IPS DF 6.9 (cell line): ENCODE results near the gene EPAS1.

Experiments used
- DNase-seq: peaks from one replicate; pipeline ENCODE4 v3.0.0-alpha.2; 2013; ENCODE audit warnings: low read depth, low spot score
- H3K27ac ChIP-seq: one replicate; pipeline ENCODE4 v1.5.1; 2013; ENCODE audit warnings: low read length, control low read depth
- H3K27me3 ChIP-seq: 2 replicates; pipeline ENCODE4 v1.6.1; 2013; ENCODE audit warnings: mild to moderate bottlenecking, low read length; ENCODE audit not compliant: control insufficient read depth, insufficient read depth
- H3K36me3 ChIP-seq: 2 replicates; pipeline ENCODE4 v1.6.1; 2013; ENCODE audit warnings: low read length; ENCODE audit not compliant: control insufficient read depth, insufficient read depth
- H3K4me1 ChIP-seq: 2 replicates; pipeline ENCODE4 v1.6.1; 2013; ENCODE audit warnings: low read length; ENCODE audit not compliant: control insufficient read depth, insufficient read depth
- H3K4me3 ChIP-seq: 2 replicates; pipeline ENCODE4 v1.5.1; 2013; ENCODE audit warnings: mild to moderate bottlenecking, low read length
- H3K9me3 ChIP-seq: 2 replicates; pipeline ENCODE4 v1.6.1; 2013; ENCODE audit warnings: low read length, inconsistent platforms; ENCODE audit not compliant: control insufficient read depth, insufficient read depth
- WGBS: extraction: QIAGEN DNeasy Blood & Tissue Kit; methylation state at CpG from one replicate; pipeline ENCODE4 v1.1.7; 2013; ENCODE audit warnings: mixed read lengths, missing lambda C conversion rate; ENCODE audit not compliant: insufficient read length, insufficient coverage; 5-methylcytosine and 5-hydroxymethylcytosine counted together

The EPAS1 gene

DNA sequence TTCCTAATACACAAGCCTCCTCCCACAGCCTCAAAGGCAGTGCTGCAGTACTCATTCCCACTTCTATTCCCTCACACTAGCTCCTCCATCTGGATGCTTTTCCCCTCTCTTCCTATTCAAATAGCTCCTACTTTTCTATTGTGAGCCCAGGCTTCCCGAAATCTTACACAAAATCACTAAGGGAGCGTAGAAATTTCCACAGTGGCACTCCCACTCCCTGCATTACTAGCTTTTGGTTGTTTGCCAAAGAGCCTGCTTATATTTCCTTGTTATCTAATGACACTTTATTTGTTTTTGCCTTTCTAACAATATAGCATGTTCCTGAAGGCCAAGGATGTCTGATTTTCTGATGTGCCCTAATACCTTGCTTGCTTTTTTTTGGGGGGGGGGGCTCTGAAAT is 10.9 kb downstream of the EPAS1 start:
- H3K27me3 ChIP-seq = no peaks in the 10 kb centered on the region
- no peaks in the 10 kb centered on the region for H3K9me3 ChIP-seq
- H3K27ac ChIP-seq = no peak overlapping the region
- H3K4me1 ChIP-seq = no peaks in the 10 kb centered on the region
- DNase-seq = no peak
- no CpG with 5 or more reads among the region's 2 CpGs for WGBS
- no peak overlapping the region for H3K4me3 ChIP-seq
- H3K36me3 ChIP-seq = no peaks in the 10 kb centered on the region

DNA sequence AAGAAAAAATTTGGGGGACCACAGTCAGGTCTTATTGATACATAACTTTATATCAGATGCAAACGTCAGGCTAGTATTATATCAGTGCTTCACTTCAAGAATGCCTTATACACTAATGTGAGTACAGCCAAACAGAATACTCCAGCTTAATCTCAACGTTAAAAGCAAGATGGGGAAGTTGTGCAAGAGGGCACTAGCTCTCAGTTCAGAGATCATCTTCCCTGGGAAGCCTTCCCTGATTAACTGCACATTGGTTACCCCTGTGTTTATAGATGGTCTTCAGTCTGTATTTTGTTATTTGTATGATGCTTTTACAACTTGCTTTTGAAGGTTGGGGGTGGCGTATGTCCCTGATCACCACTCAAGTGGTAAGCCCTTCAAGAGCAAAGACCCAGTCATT is 11.4 kb downstream of the EPAS1 start:
- Histone ChIP-seq H3K4me1 (no peaks in the 10 kb centered on the region), H3K27ac (no peak overlapping the region), H3K4me3 (no peak overlapping the region), H3K36me3 (no peaks in the 10 kb centered on the region), H3K27me3 (no peaks in the 10 kb centered on the region), H3K9me3 (no peaks in the 10 kb centered on the region)
- no peak for DNase-seq
- WGBS = no CpG with 5 or more reads among the region's 3 CpGs

DNA sequence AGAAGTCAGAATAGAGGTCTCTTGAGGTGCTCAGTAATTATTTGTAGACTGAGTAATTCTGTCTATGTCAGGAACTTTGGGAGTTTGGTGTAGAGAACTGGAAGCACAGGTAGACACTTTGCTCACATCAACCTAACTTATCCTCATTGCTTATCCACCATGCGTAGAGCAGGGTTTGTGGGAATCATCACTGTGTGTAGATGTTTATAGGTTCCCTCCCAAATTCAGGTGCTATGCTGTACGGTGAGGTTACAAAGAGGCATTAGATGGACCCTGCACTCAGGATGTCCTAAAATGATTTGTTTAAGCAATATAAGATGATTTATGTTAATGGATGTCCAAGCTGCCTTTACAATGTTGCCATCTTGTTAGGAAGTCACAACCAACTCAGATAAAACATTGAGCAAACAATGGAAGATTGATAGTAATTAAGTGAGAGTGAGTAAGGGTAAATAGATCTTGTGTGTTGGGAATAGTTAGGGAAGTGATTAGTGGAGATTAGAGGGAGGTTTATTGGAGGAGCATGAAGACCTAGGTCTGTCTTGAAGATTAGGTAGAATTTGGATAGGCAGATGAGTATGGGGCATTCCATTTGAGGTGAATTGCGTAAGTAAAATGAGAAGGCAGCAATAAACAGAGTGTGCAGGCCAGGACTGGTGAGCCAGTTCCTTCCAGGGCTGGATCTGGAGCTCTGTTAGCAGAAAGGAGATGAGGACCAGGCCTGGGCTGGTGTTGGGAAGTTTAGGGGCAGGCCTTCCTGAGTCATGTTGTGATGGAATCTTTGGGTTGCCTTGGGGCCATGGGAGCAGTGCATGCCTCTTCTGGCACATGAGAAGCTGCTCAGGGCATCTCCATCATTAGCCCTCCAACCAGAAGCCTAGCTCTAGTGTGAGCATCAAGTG is 12.1 kb downstream of the EPAS1 start:
- WGBS = no CpG with 5 or more reads among the region's 3 CpGs
- Histone ChIP-seq H3K9me3 (no peaks in the 10 kb centered on the region), H3K4me1 (no peaks in the 10 kb centered on the region), H3K36me3 (no peaks in the 10 kb centered on the region), H3K4me3 (no peak overlapping the region), H3K27me3 (no peaks in the 10 kb centered on the region), H3K27ac (no peak overlapping the region)
- no peak for DNase-seq

DNA sequence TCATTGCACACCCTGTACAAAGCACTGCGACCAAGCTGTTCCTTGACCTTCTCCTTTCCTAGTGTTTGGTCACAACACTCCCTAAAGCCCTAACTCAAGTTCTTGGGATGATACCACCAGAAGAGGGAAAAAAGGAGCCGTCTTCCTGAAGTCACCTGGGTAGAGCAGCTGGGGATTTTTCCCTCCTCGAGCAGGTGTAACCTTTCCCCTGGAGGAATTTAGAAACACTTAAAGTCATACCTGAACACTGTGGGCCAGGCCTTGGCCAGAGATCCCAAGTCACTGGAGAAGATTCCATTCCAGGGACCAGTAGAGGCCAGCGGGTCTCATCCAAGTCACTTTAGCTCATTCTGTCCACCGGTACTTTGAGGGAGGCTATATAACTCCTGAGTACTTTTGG is 13.2 kb downstream of the EPAS1 start:
- no peak overlapping the region for H3K27ac ChIP-seq
- no CpG with 5 or more reads among the region's 5 CpGs for WGBS

DNA sequence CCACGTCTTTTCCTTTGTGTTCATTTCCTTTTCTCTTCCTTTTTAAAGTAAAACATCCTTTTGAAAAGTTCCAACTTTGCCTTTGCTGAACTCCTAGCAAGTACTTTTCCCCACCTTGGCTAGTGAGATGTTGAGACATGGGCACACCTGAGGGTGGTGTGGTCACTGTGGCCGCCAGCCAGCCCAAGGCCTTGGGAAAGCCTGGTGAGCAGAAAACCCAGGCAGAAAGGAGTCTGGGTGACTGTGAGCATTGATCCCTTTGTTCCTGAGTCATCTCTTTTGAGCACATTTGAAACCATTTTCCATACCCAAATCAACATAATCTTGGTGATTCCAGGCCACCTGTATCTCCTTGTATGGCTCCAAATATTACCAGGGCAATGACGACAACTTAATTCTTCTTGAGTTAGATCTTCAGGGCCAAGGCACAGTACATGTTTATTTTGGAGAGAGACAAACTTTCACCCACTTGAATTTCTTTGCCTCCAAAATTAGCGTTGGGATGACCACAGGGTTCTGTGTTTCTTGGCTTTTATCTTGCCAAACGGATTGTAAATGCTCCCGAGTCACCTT is 14.5 kb downstream of the EPAS1 start:
- no peak overlapping the region for H3K27ac ChIP-seq

More for the DNA sequence above, 13.2 kb downstream of the EPAS1 start:
- Histone ChIP-seq H3K36me3 (no peaks in the 10 kb centered on the region), H3K27me3 (no peaks in the 10 kb centered on the region), H3K9me3 (no peaks in the 10 kb centered on the region), H3K4me3 (no peak overlapping the region), H3K4me1 (no peaks in the 10 kb centered on the region)
- no peak for DNase-seq

DNA sequence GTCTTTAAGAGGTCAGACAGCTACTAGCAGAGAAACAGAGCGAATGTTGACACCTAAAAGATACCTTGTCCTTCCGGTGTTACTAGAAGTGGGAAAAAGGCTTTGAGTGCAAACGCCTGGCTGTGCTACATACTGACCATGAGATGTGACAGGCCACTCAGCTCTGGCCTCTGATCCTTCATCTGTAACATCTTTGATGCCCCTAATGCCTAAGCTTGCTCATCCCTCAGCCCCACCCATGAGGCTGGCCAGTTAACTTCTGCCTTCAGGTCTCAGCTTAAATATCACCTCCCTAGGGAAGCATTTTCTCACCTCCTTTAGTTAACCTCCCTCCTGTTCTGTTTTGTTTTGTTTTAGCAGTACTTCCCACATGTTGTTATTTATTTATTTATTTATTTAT is 15.9 kb downstream of the EPAS1 start:
- Histone ChIP-seq H3K4me1 (no peaks in the 10 kb centered on the region), H3K4me3 (no peak overlapping the region), H3K9me3 (no peaks in the 10 kb centered on the region), H3K27me3 (no peaks in the 10 kb centered on the region), H3K36me3 (no peaks in the 10 kb centered on the region), H3K27ac (no peak overlapping the region)
- DNase-seq = no peak
- no CpG with 5 or more reads among the region's 3 CpGs for WGBS

More for the DNA sequence above, 14.5 kb downstream of the EPAS1 start:
- no peak overlapping the region for H3K4me3 ChIP-seq
- no peak for DNase-seq
- no peaks in the 10 kb centered on the region for H3K36me3 ChIP-seq
- H3K9me3 ChIP-seq = no peaks in the 10 kb centered on the region
- no CpG with 5 or more reads among the region's 6 CpGs for WGBS
- no peaks in the 10 kb centered on the region for H3K4me1 ChIP-seq
- H3K27me3 ChIP-seq = no peaks in the 10 kb centered on the region

DNA sequence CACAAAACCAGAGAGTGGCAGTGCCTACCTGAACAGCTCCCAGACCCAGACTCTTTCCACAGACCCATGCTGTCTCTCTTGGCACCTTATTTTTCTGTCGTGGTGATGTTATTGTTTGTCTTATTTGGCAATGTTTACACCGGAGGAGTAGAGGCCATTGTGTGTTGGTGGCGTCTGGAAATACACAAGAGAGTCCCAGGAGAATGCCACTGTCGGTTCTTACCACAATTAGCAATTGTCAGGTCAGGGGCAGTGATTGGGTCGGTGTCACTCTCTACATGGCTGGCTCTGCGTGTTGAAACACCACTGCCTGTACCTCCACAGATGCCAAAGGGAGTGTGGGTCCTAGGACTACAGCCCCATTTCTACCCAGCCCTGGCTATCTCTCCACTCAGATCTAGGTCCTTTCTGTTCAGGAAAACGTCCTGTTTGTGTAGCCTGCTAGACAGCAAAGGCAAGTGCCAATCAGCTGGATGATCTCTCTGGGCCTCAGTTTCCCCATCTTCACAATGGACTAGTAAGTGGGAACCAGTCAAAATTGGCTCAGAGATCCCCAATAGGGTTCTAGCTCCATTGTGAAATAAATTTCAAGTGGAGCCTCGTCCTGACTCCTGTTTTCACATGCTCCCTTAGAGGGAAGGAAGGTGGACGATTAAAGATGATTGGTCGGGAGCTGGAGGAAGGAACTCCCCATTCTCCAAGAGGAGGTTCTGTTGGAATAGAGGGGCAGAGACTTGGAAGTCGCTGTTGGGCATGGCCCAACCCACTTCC is 17.0 kb downstream of the EPAS1 start:
- H3K27ac ChIP-seq = no peak overlapping the region
- WGBS = no CpG with 5 or more reads among the region's 11 CpGs

DNA sequence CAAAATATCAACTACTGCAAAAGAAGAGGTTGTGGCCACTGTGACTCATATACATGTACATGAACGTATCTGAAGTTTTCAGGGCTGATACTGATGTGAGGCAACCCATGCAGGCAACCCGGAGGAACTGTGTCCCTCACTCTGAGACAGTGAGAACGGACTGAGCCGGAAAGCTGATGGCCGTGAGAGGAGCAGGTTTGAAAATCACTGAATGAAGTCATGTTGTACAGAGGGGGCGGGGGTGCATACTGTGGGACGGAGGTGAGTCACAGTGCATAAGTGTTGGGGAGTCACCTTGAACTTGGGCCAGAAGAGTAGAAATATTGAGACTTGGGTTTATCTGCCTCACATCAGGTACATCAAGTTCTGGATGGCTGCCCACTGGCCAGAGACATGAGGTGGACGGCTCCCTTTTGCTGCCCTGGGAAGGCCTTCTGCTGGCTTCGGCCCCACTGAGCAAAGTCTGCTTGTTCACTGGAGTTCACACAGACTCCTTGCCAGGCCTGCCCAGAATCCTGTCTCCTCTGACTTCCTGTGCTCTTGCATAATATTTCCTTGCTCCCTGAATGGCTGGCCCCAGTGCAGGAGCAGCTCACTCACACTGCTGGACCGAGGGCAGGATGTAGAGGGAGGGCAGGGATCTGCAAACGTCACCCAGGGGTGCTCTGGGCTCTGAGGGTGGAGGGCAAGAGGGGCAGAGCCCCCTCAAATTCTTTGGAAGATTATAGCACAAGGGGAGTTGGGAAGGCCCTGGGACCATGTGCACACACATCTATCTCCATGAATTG is 18.1 kb downstream of the EPAS1 start:
- no peak overlapping the region for H3K27ac ChIP-seq
- no peaks in the 10 kb centered on the region for H3K27me3 ChIP-seq

More for the DNA sequence above, 17.0 kb downstream of the EPAS1 start:
- DNase-seq = no peak
- no peaks in the 10 kb centered on the region for H3K9me3 ChIP-seq
- no peaks in the 10 kb centered on the region for H3K4me1 ChIP-seq
- H3K27me3 ChIP-seq = no peaks in the 10 kb centered on the region
- no peak overlapping the region for H3K4me3 ChIP-seq
- H3K36me3 ChIP-seq = no peaks in the 10 kb centered on the region

DNA sequence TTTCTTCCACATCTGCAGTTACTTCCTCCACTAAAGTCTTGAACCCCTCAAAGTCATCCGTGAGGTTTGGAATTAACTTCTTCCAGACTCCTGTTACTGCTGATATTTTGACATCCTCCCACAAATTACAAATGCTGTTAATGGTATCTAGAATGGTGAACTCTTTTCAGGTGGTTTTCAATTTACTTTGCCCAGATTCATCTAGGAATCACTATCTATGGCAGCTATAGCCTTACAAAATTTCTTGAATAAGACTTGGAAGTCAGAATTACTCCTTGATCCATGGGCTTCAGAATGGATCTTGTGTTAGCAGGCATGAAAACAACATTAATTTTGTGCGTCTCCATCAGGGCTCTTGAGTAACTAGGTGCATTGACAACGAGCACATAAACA is 19.9 kb downstream of the EPAS1 start:
- DNase-seq = no peak
- Histone ChIP-seq H3K27me3 (no peaks in the 10 kb centered on the region), H3K27ac (no peak overlapping the region), H3K36me3 (no peaks in the 10 kb centered on the region), H3K4me3 (no peak overlapping the region), H3K4me1 (no peaks in the 10 kb centered on the region), H3K9me3 (no peaks in the 10 kb centered on the region)
- WGBS = no CpG with 5 or more reads among the region's 3 CpGs

More for the DNA sequence above, 18.1 kb downstream of the EPAS1 start:
- no peak for DNase-seq
- no peaks in the 10 kb centered on the region for H3K36me3 ChIP-seq
- no peaks in the 10 kb centered on the region for H3K9me3 ChIP-seq
- no CpG with 5 or more reads among the region's 11 CpGs for WGBS
- H3K4me1 ChIP-seq = no peaks in the 10 kb centered on the region
- no peak overlapping the region for H3K4me3 ChIP-seq
